NCI-H1048 (cell line): ENCODE data around the gene OR4D9.

Experiments
- DNase-seq: peaks from one replicate; lab custom pipeline; 2025; lab: John Stamatoyannopoulos, UW

OR4D9 gene

GRCh38 chr11:59550842-59551658 lies 39.7 kb downstream of the OR4D9 start:
- no peak for DNase-seq

GRCh38 chr11:59551659-59552521 lies 40.6 kb downstream of the OR4D9 start:
- no peak for DNase-seq

- no peak for DNase-seq
Observed at GRCh38 chr11:59552844-59553243, 41.5 kb downstream of the OR4D9 start.

GRCh38 chr11:59553323-59553722 lies 42.0 kb downstream of the OR4D9 start:
- no peak for DNase-seq

- no peak for DNase-seq
Observed at GRCh38 chr11:59555601-59556114, 44.3 kb downstream of the OR4D9 start.

GRCh38 chr11:59556115-59556916 lies 45.0 kb downstream of the OR4D9 start:
- DNase-seq: no peak

- no peak for DNase-seq
Observed at GRCh38 chr11:59556917-59557348, 45.6 kb downstream of the OR4D9 start.

GRCh38 chr11:59558270-59558643 lies 46.9 kb downstream of the OR4D9 start:
- no peak for DNase-seq

- no peak for DNase-seq
Observed at GRCh38 chr11:59559886-59560285, 48.5 kb downstream of the OR4D9 start.

GRCh38 chr11:59560290-59560701 lies 49.0 kb downstream of the OR4D9 start:
- DNase-seq: peak; percentile 38

GRCh38 chr11:59560702-59561473 lies 49.5 kb downstream of the OR4D9 start:
- peak; percentile 42 for DNase-seq

GRCh38 chr11:59562292-59562691 lies 51.0 kb downstream of the OR4D9 start:
- DNase-seq: no peak
